Adipocyte (in vitro differentiated cells): Measurements from ENCODE around the gene HHEX.
A peak's percentile ranks its signal among the peaks of the same experiment; 100 is the strongest.
"Not testable (repeated sequence)": the region's sequence is repeated elsewhere in the genome, so short reads cannot be mapped to it uniquely, and the experiment has no call there.

Source experiments
- DNase-seq: peaks from one replicate; pipeline ENCODE4 v3.0.0-alpha.2; 2015; ENCODE audit warnings: low read depth
- H3K27me3 ChIP-seq: replicated peaks from 2 replicates; pipeline ENCODE4 v1.7.0; 2013; ENCODE audit warnings: mild to moderate bottlenecking, low read length, moderate library complexity; ENCODE audit not compliant: control insufficient read depth, insufficient read depth
- H3K36me3 ChIP-seq: 2 replicates; pipeline ENCODE4 v1.7.0; 2013; ENCODE audit warnings: low read length, mild to moderate bottlenecking, moderate library complexity; ENCODE audit not compliant: control insufficient read depth, insufficient read depth, severe bottlenecking
- H3K4me1 ChIP-seq: 2 replicates; pipeline ENCODE4 v1.7.0; 2013; ENCODE audit warnings: mild to moderate bottlenecking, low read length, moderate library complexity; ENCODE audit not compliant: control insufficient read depth, insufficient read depth
- H3K4me3 ChIP-seq: 2 replicates; pipeline ENCODE4 v1.7.0; 2013; ENCODE audit warnings: mild to moderate bottlenecking, low read length, moderate library complexity
- H3K9ac ChIP-seq: 2 replicates; pipeline ENCODE4 v1.7.0; 2013; ENCODE audit warnings: mild to moderate bottlenecking, low read length, moderate library complexity
- H3K9me3 ChIP-seq: 2 replicates; pipeline ENCODE4 v1.7.0; 2013; ENCODE audit warnings: mild to moderate bottlenecking, low read length, moderate library complexity; ENCODE audit not compliant: control insufficient read depth

The HHEX gene

DNA sequence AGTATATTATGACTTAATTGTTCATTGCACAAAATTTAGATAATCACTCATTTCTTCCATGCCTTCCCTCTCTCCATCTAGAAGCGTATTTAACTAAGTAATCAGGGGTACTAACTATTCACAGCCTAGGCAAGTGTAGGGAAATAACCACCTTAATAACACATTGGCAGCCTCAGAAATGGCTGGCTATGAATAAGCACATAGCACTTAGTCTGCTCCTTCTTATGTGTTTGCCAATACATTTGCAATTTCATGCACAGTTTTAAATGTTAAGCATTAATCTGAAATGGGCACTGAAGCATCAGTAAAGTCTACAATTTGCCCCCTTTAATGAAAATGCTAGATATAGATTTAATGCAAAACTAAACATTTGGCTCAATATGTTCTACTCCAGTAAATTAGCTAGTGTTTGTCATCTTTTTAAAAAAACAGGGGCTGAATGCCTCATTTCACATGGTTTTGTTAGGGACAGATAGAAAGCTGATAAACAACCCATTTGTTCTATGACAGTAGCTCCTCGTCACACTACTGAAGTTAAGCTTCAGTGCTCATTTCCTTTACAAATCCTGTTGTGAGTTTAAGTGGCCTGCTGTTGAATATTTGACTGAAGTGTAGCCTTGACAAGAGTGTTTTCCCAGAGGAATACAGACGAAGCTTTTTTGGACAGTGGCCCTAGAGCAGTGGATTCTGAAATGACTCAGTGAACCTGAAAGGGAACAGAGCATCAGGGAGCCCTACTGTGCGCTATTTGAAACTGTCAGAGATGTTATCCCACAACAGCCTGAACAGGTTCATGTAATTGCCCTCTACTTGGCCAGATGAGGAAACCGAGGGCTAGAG, 30.5 kb downstream of the HHEX start:
- Histone ChIP-seq H3K9me3 (no peaks in the 10 kb centered on the region), H3K36me3 (no peaks in the 10 kb centered on the region), H3K9ac (no peak overlapping the region), H3K4me3 (no peak overlapping the region), H3K27me3 (peaks cover 52% of the 10 kb centered on the region), H3K4me1 (no peaks in the 10 kb centered on the region)
- DNase-seq = no peak

DNA sequence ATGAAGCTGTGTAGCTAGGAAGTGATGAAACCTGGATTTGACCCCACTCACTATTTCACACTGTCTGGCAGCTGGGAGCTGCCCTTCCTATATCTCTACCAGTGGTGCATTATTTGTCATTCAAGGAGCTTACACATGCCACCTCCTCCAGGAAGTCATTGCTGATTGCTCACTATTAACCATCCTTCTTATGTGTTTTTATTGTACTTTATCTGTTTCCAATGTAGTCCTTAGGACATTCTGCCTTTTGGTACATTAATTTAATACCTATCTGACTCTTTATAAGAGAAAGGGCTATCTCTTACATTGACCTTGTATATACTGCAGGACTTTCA, 31.0 kb downstream of the HHEX start:
- H3K4me3 ChIP-seq = no peak overlapping the region
- H3K9ac ChIP-seq = no peak overlapping the region
- H3K9me3 ChIP-seq = no peaks in the 10 kb centered on the region
- no peaks in the 10 kb centered on the region for H3K36me3 ChIP-seq
- H3K4me1 ChIP-seq = no peaks in the 10 kb centered on the region
- H3K27me3 ChIP-seq = peaks cover 50% of the 10 kb centered on the region
- no peak for DNase-seq

DNA sequence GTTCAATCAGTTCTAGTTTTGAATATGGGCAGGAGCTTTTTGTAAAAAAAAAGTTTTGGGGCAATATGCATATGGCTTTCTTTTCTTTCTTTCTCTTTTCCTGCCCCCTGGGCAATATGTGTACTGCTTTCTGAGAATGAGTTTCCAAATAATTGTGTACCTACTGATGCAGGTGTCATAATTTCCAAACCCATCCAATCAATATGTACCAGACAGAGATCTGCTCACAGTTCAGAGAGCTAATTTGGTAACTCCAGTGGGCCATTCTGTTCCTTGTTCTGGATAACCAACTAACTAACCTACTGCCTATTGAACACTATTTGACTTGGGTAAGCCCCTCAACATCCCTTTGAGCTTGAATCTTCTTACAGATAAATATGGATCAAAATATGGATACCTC, 32.6 kb downstream of the HHEX start:
- H3K9me3 ChIP-seq = no peaks in the 10 kb centered on the region
- H3K4me1 ChIP-seq = no peaks in the 10 kb centered on the region
- no peaks in the 10 kb centered on the region for H3K36me3 ChIP-seq
- DNase-seq = no peak
- no peak overlapping the region for H3K4me3 ChIP-seq
- no peak overlapping the region for H3K9ac ChIP-seq
- peaks cover 47% of the 10 kb centered on the region for H3K27me3 ChIP-seq

DNA sequence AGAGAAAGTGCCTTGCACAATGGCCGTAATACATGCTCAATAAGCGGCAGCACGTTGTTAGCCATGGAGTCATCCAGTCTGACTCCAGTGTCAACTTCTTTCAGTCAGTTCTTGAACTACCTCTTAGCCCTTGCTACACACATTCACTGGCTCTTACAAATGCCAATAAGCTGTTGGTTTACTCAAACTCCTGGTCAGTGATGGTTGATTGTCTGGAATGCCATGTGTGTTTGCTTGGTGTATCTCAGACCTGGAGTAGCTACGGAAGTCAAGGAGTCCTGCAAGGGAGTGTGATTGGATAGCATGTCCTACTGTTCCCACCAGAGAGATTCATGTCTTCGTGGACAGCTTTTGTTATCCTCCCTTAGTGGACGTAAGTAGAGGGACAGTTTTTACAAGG, 37.4 kb downstream of the HHEX start:
- Histone ChIP-seq H3K27me3 (peaks cover 30% of the 10 kb centered on the region), H3K9ac (no peak overlapping the region), H3K4me1 (no peaks in the 10 kb centered on the region), H3K36me3 (no peaks in the 10 kb centered on the region), H3K9me3 (no peaks in the 10 kb centered on the region), H3K4me3 (no peak overlapping the region)
- DNase-seq = no peak

DNA sequence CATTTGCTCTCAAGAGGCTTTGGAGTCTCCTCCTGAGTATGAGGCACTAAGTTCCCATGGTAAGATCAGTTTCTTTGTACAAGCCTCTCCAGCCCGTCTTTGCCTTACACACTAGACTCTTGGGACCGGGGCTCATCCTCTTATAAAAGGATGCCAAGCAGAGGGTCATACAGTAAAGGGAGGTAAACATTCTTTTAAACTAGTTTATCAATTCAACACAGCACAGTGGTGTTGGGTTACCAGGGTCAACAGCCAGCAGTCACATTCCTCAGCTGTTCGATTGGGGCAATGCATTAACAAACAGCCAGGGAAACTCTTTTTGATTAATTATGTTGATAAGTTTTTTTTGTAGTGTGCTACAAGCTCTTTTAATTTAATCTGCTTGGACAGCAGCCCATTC, 37.8 kb downstream of the HHEX start:
- H3K4me3 ChIP-seq = no peak overlapping the region
- DNase-seq = no peak
- no peaks in the 10 kb centered on the region for H3K4me1 ChIP-seq
- H3K9ac ChIP-seq = no peak overlapping the region
- no peaks in the 10 kb centered on the region for H3K36me3 ChIP-seq
- peaks cover 26% of the 10 kb centered on the region for H3K27me3 ChIP-seq
- H3K9me3 ChIP-seq = no peaks in the 10 kb centered on the region

DNA sequence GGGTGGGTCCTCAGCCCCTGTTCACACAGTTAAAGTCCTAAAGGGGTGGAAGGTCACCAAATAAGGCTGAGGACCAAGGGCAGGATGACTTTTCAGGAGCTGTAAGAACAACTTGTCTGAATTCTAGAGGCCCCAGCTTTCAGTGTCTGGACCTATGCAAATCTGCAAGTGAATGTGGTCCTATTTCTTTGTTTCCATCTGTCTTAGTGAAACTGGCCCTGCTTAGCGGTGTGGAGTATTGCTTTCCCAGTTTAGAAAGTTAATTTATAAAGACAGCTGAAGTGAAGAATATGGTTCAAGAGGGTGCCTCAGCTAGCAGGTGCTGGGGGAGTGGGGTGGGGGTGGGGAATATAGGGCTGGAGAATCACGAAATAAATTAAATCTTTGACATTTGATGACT, 40.1 kb downstream of the HHEX start:
- Histone ChIP-seq H3K9ac (no peak overlapping the region), H3K27me3 (peaks cover 32% of the 10 kb centered on the region), H3K36me3 (no peaks in the 10 kb centered on the region), H3K9me3 (no peaks in the 10 kb centered on the region), H3K4me1 (no peaks in the 10 kb centered on the region), H3K4me3 (no peak overlapping the region)
- no peak for DNase-seq

DNA sequence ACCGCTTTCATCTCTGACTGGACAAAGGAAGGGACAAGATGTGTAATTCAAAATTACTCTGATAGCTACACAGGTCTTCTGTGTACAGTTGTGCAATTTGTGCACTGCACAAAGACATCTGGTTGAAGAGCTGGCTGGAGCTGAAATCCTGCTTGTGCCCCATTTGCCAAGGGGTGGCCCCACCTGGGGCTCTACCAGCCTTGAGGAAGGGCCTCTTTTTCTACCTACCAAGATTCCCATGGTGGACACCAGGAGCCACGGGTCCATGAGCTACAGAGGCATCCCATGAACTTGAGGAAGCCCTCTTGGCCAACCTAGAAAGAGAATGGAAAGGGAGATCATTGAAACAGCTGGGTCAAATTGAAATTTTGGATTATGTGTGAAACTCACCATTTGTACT, 43.2 kb downstream of the HHEX start:
- DNase-seq = no peak
- Histone ChIP-seq H3K36me3 (no peaks in the 10 kb centered on the region), H3K27me3 (peaks cover 22% of the 10 kb centered on the region), H3K9me3 (no peaks in the 10 kb centered on the region), H3K4me1 (no peaks in the 10 kb centered on the region), H3K9ac (no peak overlapping the region), H3K4me3 (no peak overlapping the region)

DNA sequence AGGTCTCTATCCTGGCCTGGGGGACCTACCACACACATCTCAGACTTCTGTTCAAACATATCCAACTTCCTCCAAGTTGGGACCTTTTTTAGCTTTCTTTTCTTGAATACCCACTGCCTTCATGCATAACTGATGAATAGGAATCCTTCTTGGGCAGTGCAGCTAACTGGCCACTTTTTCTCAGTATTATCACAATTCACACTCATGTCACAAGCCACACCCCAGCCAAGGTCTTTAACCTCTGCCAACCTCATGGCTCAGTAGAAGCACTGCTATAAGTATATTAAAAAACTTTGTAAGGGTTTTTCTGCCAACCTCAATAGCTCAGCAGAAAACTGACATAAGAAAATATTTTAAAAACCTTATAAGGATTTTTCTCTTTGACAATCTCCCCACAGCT, 44.5 kb downstream of the HHEX start:
- H3K4me1 ChIP-seq = no peaks in the 10 kb centered on the region
- no peaks in the 10 kb centered on the region for H3K9me3 ChIP-seq
- no peak for DNase-seq
- H3K36me3 ChIP-seq = no peaks in the 10 kb centered on the region
- H3K9ac ChIP-seq = no peak overlapping the region
- H3K27me3 ChIP-seq = peaks cover 28% of the 10 kb centered on the region
- H3K4me3 ChIP-seq = no peak overlapping the region

DNA sequence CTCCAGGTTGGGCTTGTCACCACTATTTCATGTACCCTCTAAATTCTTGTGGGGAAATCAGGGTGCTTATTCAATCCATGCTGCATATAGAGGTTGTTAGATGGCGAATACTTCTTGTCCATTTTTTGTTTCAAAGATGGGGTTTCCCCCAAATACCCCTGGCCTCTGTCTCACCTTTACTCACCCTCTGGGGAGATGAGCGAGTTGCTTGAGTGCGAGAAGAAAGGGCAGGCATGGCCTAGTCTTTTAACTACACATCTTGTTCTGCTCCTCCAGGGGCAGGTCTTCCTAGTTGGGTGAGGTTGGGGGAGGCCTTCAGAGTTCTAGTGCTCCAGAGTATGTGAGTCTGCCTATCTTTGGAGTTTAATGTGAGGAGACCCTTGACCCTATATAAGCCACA, 46.2 kb downstream of the HHEX start:
- Histone ChIP-seq H3K4me3 (no peak overlapping the region), H3K9ac (no peak overlapping the region), H3K36me3 (no peaks in the 10 kb centered on the region), H3K27me3 (peaks cover 28% of the 10 kb centered on the region), H3K9me3 (no peaks in the 10 kb centered on the region), H3K4me1 (no peaks in the 10 kb centered on the region)
- DNase-seq = no peak

DNA sequence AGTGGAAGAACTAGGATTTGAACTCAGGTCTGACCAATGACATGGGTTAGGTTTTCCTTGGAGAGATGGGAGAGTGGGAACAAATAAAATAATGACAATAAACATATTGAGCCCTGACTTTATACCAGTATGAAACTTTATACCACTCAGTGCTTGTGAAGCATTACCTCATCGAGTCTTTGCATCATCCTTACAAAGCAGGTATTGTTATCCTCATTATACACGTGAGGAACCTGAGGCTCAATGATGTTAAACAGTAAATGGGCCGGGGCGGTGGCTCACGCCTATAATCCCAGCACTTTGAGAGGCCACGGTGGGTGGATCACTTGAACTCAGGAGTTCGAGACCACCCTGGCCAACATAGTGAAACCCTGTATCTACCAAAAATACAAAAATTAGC, 47.7 kb downstream of the HHEX start:
- peaks cover 22% of the 10 kb centered on the region for H3K27me3 ChIP-seq
- no peaks in the 10 kb centered on the region for H3K36me3 ChIP-seq
- no peak overlapping the region for H3K4me3 ChIP-seq
- no peak overlapping the region for H3K9ac ChIP-seq
- DNase-seq = no peak
- no peaks in the 10 kb centered on the region for H3K4me1 ChIP-seq
- H3K9me3 ChIP-seq = no peaks in the 10 kb centered on the region

DNA sequence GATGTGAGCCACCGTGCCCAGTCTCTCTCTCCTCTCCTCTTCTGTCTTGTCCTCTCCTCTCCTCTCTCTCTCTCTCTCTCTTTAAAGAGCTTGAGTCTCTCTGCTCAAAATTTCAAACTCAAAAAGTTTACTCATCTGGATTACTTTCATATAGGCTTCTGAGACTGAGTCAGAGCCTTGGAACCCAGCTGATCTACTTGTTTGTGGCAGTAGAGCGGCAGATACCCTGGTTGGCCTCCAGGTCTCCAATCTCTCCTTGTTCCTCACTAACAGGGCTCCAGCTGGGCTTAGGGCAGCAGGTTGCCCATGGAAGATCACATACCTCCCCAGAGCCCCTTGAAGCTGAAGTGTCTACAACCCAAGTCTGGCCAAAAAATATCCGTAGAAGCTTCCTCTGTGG, 51.0 kb downstream of the HHEX start:
- H3K9ac ChIP-seq = no peak overlapping the region
- no peaks in the 10 kb centered on the region for H3K4me1 ChIP-seq
- peak; percentile 52 for DNase-seq
- peaks cover 10% of the 10 kb centered on the region for H3K27me3 ChIP-seq
- no peaks in the 10 kb centered on the region for H3K9me3 ChIP-seq
- no peak overlapping the region for H3K4me3 ChIP-seq
- H3K36me3 ChIP-seq = no peaks in the 10 kb centered on the region

DNA sequence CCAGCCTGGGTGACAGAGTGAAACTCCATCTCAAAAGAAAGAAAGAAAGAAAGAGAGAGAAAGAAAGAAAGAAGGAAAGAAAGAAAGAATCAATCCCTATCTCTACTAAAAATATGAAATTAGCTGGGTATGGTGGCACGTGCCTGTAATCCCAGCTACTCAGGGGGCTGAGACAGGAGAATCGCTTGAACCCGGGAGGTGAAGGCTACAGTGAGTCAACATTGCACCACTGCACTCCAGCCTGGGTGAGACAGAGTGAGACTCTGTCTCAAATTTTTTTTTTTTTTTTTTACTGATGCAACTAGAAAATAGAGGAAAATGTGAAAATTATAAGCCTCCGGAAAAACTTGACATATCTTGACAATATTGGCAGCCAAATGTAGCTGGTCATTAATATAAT, 52.0 kb downstream of the HHEX start:
- not testable (repeated sequence) for H3K9me3 ChIP-seq, H3K4me1 ChIP-seq, DNase-seq, H3K4me3 ChIP-seq, H3K36me3 ChIP-seq, H3K9ac ChIP-seq
- peaks cover 10% of the 10 kb centered on the region for H3K27me3 ChIP-seq
